Type B pancreatic cell (in vitro differentiated cells): ENCODE data around the gene ATP13A1. TPM values are rescaled to one million over a fixed set of nuclear protein-coding genes. Genes with fewer than 3 reads are reported as not detected.

Experiments
- DNase-seq: peaks from one replicate; pipeline ENCODE4 v3.0.0; 2021; ENCODE audit warnings: mixed read lengths; ENCODE audit not compliant: unreplicated experiment; ENCODE audit errors: extremely low spot score
- H3K27ac Mint-ChIP-seq: 2 replicates; pipeline ENCODE4 v1.8.0; 2021; ENCODE audit warnings: mild to moderate bottlenecking, mixed read lengths
- H3K27me3 Mint-ChIP-seq: 2 replicates; pipeline ENCODE4 v1.8.0; 2021; ENCODE audit warnings: mixed read lengths
- H3K36me3 Mint-ChIP-seq: 2 replicates; pipeline ENCODE4 v1.8.0; 2021; ENCODE audit warnings: mixed read lengths
- H3K4me1 Mint-ChIP-seq: one replicate; pipeline ENCODE4 v1.8.0; 2021; ENCODE audit warnings: mixed read lengths; ENCODE audit not compliant: unreplicated experiment
- H3K4me3 Mint-ChIP-seq: 2 replicates; pipeline ENCODE4 v1.8.0; 2021; ENCODE audit warnings: mild to moderate bottlenecking, mixed read lengths
- H3K9me3 Mint-ChIP-seq: 2 replicates; pipeline ENCODE4 v1.8.0; 2021; ENCODE audit warnings: mixed read lengths
- total RNA-seq: library from RNA; stranded (reverse); gene quantifications from 2 replicates; pipeline ENCODE4 v1.2.1, GENCODE V29; 2021; ENCODE audit warnings: low replicate concordance
- TF ChIP-seq, protein P1 (sequence below): fragments of 200-600 bp; sonication (generic); conservative IDR thresholded peaks from 2 replicates; pipeline ENCODE4 v1.5.0; 2021; ENCODE audit warnings: antibody characterized with exemption, mild to moderate bottlenecking

Gene ATP13A1
- total RNA-seq, 1 donor from 2014 or later, result 85.7 TPM

DNA sequence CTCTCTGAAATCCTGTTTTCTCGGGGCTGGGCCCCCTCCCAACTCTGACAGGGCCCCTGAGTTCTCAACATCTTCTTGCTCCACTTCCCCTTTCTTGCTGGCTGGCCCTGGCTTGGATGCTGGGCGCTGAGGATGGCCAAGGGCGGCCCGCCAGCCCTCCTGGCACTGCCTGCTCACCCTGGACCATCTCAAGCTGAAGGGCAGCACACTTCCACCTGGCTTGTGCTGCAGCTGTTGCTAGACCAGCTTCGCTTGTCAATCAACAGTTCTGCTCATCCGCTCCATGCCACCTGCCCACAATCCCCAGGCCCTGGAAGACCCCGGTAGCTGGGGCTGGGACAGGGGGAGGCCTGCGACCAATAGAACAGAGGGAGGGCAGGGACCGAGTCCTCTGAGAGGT lies 13.1 kb downstream of the ATP13A1 start:
- H3K27me3 Mint-ChIP-seq, result no peaks in the 10 kb centered on the region
- TF ChIP-seq, protein P1, sequence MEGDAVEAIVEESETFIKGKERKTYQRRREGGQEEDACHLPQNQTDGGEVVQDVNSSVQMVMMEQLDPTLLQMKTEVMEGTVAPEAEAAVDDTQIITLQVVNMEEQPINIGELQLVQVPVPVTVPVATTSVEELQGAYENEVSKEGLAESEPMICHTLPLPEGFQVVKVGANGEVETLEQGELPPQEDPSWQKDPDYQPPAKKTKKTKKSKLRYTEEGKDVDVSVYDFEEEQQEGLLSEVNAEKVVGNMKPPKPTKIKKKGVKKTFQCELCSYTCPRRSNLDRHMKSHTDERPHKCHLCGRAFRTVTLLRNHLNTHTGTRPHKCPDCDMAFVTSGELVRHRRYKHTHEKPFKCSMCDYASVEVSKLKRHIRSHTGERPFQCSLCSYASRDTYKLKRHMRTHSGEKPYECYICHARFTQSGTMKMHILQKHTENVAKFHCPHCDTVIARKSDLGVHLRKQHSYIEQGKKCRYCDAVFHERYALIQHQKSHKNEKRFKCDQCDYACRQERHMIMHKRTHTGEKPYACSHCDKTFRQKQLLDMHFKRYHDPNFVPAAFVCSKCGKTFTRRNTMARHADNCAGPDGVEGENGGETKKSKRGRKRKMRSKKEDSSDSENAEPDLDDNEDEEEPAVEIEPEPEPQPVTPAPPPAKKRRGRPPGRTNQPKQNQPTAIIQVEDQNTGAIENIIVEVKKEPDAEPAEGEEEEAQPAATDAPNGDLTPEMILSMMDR, result no peak
- peaks cover 8% of the 10 kb centered on the region for H3K36me3 Mint-ChIP-seq
- H3K9me3 Mint-ChIP-seq, result no peaks in the 10 kb centered on the region
- no peaks in the 10 kb centered on the region for H3K4me1 Mint-ChIP-seq
- H3K4me3 Mint-ChIP-seq, result no peak overlapping the region
- no peak for DNase-seq
- no peak overlapping the region for H3K27ac Mint-ChIP-seq

DNA sequence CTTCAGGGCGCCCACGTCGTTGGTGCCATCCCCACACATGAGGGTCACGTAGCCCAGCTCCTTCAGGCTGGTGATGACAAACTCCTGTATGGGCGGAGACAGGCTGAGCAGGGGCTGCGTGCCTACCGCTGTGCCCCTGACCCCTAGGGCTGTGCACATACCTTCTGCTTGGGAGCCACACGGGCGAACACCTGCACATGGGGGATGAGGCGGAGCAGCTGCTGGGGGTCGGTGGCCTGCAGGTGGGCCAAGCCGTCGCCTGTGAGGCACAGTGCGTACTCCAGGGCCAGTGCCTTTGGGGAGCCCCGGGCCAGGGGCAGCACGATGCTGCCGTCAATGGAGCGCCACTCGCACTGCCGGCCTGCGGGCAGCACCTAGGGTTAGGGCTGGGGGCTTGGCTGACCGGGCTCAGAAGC lies 13.9 kb downstream of the ATP13A1 start:
- H3K27ac Mint-ChIP-seq, result no peak overlapping the region
- DNase-seq, result no peak
- H3K4me3 Mint-ChIP-seq, result no peak overlapping the region
- peaks cover 8% of the 10 kb centered on the region for H3K36me3 Mint-ChIP-seq
- no peaks in the 10 kb centered on the region for H3K27me3 Mint-ChIP-seq
- TF ChIP-seq, protein P1, result no peak
- no peaks in the 10 kb centered on the region for H3K4me1 Mint-ChIP-seq
- no peaks in the 10 kb centered on the region for H3K9me3 Mint-ChIP-seq

DNA sequence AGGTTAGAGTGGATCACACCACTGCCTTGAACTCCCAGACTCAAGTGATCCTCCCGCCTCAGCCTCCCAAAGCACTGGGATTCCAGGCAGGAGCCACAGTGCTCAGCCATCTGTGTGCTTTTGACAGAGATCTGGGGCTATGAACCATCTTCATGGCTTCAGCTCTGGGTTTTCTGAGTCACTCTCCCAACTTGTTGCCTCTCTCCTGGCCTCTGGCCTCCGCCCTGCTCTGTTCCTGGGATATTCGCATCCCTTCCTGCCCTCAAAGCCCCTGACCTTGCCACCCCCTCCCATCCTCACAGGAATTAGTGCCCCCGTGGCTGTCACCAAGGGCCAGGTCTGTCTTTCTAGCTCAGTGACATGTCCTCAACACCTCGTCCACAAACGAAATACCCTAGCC lies 14.3 kb downstream of the ATP13A1 start:
- DNase-seq, result no peak
- Mint-ChIP-seq H3K4me1 (no peaks in the 10 kb centered on the region), H3K4me3 (no peak overlapping the region), H3K27me3 (no peaks in the 10 kb centered on the region), H3K27ac (no peak overlapping the region), H3K36me3 (peaks cover 8% of the 10 kb centered on the region), H3K9me3 (no peaks in the 10 kb centered on the region)
- TF ChIP-seq, protein P1, result no peak

DNA sequence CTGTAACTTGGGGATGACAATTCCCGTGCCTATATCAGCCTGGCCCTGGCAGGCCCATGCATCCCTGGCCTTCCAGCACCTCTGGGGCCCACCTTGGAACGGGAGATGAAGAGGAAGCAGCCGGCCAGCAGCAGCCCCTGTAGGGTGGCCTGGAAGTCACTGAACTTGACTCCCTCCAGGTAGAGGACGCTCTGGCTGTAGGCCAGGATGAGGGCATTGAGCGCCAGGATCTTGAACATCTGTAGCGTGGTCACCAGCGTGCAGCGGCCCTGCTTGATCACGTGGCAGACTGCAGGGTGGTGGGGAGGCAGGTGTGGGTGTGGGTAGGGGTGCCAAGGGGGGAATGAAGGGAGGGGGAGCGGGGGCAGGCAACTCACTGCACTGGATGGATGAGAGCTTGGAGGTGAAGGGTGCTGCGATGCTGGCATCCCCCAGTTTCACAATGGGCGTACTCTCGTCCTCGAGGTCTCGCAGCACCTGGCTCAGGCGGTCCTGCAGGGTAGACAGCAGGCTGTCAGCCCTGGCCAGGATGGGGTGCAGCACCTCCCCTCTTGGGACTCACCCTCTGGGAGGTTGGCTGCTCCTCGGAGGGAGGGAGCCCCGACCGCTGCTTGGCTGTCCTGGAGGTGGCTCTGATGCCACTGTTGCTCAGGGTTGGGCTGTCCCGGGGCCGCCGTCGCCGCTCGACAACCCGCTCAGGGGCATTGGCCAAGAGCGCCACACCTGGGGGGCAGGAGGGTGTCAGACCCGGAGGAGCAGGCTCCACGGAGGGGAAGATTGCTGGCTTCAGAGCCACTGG lies 16.2 kb downstream of the ATP13A1 start:
- no peak overlapping the region for H3K27ac Mint-ChIP-seq
- TF ChIP-seq, protein P1, result no peak
- H3K36me3 Mint-ChIP-seq, result no peaks in the 10 kb centered on the region
- no peak overlapping the region for H3K4me3 Mint-ChIP-seq
- peaks cover 8% of the 10 kb centered on the region for H3K4me1 Mint-ChIP-seq
- no peaks in the 10 kb centered on the region for H3K9me3 Mint-ChIP-seq
- H3K27me3 Mint-ChIP-seq, result no peaks in the 10 kb centered on the region
- DNase-seq, result no peak

DNA sequence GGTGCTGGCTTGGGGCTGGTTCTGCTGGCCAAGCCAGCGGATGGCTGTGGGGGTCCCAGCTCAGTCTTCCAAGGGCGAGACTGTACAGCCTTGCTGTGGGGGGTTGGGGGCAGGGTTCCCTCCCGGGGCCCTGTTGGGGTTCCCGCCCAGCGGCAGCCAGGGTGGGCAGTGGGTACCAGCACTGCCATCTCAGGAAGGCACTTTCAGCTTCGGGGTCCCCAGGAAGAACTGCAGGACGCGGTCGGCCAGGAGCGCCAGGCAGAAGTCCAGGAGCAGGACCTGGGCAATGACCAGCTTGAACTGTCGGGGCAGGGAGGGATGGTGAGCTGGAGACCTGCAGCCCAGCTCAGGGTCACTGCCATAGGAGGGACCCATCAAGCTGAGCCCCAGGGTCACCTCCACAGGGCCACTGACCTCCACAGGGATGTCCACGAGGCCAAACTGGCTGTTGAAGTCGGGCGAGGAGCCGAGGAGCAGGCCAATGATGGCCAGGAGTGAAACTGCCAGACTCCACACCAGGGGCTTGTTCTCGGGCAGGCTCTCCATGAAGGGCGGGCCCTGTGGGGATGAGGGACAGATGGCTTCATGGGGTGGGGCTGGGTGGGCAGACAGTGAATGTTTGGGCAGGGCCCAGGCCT lies 18.1 kb downstream of the ATP13A1 start:
- Mint-ChIP-seq H3K36me3 (no peaks in the 10 kb centered on the region), H3K4me1 (peaks cover 8% of the 10 kb centered on the region), H3K27ac (no peak overlapping the region), H3K27me3 (no peaks in the 10 kb centered on the region), H3K9me3 (no peaks in the 10 kb centered on the region), H3K4me3 (no peak overlapping the region)
- TF ChIP-seq, protein P1, result no peak
- no peak for DNase-seq
